ENCODE measurements around the gene DYNC2LI1. TPM values are rescaled to one million over a fixed set of nuclear protein-coding genes. Genes with fewer than 3 reads are reported as not detected.
A peak's percentile ranks its signal among the peaks of the same experiment; 100 is the strongest.

DYNC2LI1 gene
- polyA plus RNA-seq, 1 donor from 2014 or later, result 5.6 TPM

DNA sequence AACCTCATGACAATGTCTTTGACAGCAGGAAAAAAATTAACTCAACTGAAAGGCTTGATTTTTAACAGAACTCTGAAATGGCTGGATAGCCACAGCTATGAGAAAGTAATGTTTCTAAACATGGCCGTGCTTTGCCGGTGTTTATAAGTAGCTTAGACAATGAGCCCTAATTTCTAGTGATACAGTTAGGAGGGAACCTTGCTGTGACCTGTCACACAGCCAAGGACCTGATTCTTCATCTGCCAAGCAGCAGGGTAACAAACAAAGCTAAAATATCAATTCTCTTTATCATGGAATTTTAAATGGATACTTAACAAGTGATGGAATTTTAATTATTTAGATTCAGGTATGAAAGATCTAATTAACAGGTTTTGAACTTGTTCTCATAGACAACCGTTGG is 24.3 kb upstream of the DYNC2LI1 start:
- Mint-ChIP-seq H3K27ac (no peak overlapping the region), H3K4me1 (no peaks in the 10 kb centered on the region), H3K9me3 (no peaks in the 10 kb centered on the region), H3K36me3 (no peaks in the 10 kb centered on the region), H3K27me3 (no peaks in the 10 kb centered on the region), H3K4me3 (no peak overlapping the region)

DNA sequence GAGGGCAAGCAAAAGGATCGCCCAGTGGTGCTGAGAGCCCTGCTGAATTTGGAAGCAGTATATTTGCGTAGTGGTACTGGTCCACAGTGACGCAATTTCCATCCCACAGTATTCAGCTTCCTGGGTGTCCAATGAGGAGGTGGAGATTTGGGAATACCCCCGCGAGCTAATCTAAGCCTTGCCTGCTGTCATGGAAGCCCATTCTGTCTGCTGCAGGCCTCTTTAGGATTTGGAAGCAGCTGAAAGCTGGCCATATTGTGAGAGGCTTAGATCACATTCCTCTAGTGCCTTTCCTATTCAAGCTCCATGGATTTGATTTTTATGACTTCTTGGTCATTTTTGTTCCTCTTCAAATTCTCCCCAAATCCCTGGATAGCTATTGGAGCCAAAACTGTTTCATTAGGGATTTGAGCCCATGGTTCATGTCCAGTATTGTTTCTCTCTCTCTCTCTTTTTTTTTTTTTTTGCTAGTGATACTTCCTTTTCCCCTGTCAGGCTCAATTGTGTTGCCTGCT is 22.3 kb upstream of the DYNC2LI1 start:
- no peaks in the 10 kb centered on the region for H3K36me3 Mint-ChIP-seq
- H3K9me3 Mint-ChIP-seq, result no peaks in the 10 kb centered on the region
- H3K27ac Mint-ChIP-seq, result no peak overlapping the region
- H3K4me3 Mint-ChIP-seq, result no peak overlapping the region
- no peaks in the 10 kb centered on the region for H3K27me3 Mint-ChIP-seq
- H3K4me1 Mint-ChIP-seq, result no peaks in the 10 kb centered on the region

DNA sequence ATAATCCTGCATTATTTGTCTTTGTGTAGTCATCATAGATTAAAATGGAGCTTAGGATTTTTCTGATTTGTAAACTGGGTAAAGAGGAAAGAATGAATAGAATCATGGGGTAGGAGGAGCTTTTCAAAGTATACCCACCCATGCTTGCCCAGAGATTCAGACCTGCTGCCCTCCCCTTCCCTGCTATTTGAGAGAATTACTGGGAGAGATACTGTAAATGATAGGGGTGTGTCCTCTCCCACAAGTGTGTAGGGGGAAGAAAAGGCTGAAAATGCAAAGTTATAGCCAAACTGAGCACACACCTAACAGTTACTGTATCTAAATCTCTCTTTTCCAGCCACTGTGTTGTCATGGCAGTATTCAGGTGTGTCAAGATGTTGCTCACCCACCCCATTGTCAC is 21.5 kb upstream of the DYNC2LI1 start:
- no peaks in the 10 kb centered on the region for H3K4me1 Mint-ChIP-seq
- H3K36me3 Mint-ChIP-seq, result no peaks in the 10 kb centered on the region
- no peaks in the 10 kb centered on the region for H3K27me3 Mint-ChIP-seq
- H3K27ac Mint-ChIP-seq, result no peak overlapping the region
- no peak overlapping the region for H3K4me3 Mint-ChIP-seq
- H3K9me3 Mint-ChIP-seq, result no peaks in the 10 kb centered on the region

GRCh38 chr2:43754180-43754579 is 19.7 kb upstream of the DYNC2LI1 start:
- Mint-ChIP-seq H3K4me1 (no peaks in the 10 kb centered on the region), H3K4me3 (no peak overlapping the region), H3K36me3 (no peaks in the 10 kb centered on the region), H3K27me3 (no peaks in the 10 kb centered on the region), H3K9me3 (no peaks in the 10 kb centered on the region), H3K27ac (no peak overlapping the region)

- Mint-ChIP-seq H3K9me3 (no peaks in the 10 kb centered on the region), H3K36me3 (no peaks in the 10 kb centered on the region), H3K4me3 (no peak overlapping the region), H3K4me1 (no peaks in the 10 kb centered on the region), H3K27ac (no peak overlapping the region), H3K27me3 (no peaks in the 10 kb centered on the region)
Measured at GRCh38 chr2:43758739-43759138, 15.1 kb upstream of the DYNC2LI1 start.

DNA sequence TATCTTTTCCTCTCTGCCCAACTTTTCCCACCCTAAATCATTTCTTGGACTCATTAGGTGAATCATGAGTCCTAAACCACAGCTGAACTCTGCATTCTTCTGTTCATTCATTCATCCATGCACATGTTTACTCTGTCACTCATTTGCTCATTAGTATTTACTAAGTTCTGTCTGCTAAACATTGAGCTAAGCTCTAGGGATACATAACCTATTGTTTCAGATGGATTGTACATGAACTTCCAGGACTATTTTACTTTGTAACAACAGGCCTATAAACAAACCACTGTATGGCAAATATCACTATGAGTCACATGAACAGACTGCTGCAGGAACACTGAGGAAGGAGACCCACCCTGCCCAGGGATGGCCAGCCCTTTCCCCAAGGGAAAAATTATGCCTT is 14.6 kb upstream of the DYNC2LI1 start:
- H3K27ac Mint-ChIP-seq, result no peak overlapping the region
- no peaks in the 10 kb centered on the region for H3K4me1 Mint-ChIP-seq
- no peaks in the 10 kb centered on the region for H3K9me3 Mint-ChIP-seq
- no peaks in the 10 kb centered on the region for H3K27me3 Mint-ChIP-seq
- no peak overlapping the region for H3K4me3 Mint-ChIP-seq
- H3K36me3 Mint-ChIP-seq, result no peaks in the 10 kb centered on the region

DNA sequence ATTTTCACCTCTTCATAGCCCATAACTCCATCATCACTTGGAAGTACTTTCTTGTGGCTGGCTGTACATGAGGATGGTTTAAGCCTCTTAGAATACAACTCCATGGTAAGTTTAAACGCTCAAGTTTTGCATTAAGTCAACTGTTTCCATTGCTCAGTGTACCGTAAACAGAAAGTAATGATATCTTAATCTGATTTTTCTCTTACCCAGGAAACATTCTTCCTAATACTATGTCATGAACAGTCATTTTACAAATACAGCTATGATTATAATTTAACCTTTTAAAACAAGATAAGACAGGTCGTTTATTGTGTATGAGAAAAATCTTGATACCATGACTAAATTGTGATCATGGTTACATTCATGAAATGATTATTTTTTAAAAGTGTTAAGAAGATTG is 11.6 kb upstream of the DYNC2LI1 start:
- no peaks in the 10 kb centered on the region for H3K9me3 Mint-ChIP-seq
- H3K4me3 Mint-ChIP-seq, result no peak overlapping the region
- no peaks in the 10 kb centered on the region for H3K36me3 Mint-ChIP-seq
- H3K4me1 Mint-ChIP-seq, result no peaks in the 10 kb centered on the region
- no peak overlapping the region for H3K27ac Mint-ChIP-seq
- H3K27me3 Mint-ChIP-seq, result no peaks in the 10 kb centered on the region

DNA sequence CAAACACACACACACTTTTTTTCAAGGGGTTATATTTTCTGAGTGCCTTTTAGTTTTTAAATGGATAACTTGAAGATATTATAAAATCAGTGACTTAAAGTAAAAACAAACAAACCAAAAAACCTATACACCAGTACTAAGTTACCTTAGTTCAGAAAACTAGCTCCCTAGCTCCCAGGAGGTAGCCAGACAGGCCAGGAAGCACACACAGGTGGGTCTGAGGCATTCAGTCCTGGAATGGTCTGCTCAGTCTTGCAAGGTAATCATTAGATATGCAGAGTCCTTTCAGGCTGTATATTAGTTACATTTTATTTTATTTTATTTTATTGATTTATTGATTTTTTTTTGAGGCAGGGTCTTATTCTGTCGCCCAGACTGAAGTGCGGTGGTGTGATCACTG is 10.7 kb upstream of the DYNC2LI1 start:
- H3K9me3 Mint-ChIP-seq, result no peaks in the 10 kb centered on the region

DNA sequence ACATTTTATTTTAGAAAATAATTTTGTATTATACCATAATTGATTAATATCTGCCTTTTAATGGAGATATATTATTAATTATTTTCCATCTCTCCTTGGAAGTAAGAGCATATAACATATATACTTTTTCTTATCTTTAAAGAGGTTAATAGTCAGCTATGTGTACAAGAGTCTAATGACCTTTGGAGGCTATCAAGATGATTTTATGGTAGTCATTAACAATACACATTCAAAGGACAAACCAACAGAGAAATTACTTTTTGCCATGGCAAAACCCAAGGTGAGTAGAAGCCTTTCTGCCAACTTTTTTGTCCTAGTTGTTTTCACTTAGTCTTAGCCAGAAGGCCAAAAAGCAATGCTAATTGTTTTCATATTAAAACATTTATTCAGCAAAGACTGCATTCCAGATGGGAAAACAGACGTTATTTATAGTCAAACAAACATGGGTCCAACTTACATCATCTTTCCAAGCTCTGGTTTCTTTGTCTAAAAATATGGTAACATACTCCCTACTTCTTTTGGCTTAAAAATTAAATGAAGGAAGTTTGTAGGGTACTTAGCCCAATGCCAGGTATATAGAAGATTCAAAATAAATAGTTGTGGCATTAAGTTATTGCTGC is 9.6 kb upstream of the DYNC2LI1 start:
- no peaks in the 10 kb centered on the region for H3K4me1 Mint-ChIP-seq
- H3K36me3 Mint-ChIP-seq, result no peaks in the 10 kb centered on the region
- no peaks in the 10 kb centered on the region for H3K9me3 Mint-ChIP-seq
- no peak overlapping the region for H3K4me3 Mint-ChIP-seq
- H3K27ac Mint-ChIP-seq, result no peak overlapping the region
- no peaks in the 10 kb centered on the region for H3K27me3 Mint-ChIP-seq

More for the DNA sequence above, 10.7 kb upstream of the DYNC2LI1 start:
- Mint-ChIP-seq H3K4me3 (no peak overlapping the region), H3K36me3 (no peaks in the 10 kb centered on the region), H3K27me3 (no peaks in the 10 kb centered on the region), H3K27ac (no peak overlapping the region), H3K4me1 (no peaks in the 10 kb centered on the region)

DNA sequence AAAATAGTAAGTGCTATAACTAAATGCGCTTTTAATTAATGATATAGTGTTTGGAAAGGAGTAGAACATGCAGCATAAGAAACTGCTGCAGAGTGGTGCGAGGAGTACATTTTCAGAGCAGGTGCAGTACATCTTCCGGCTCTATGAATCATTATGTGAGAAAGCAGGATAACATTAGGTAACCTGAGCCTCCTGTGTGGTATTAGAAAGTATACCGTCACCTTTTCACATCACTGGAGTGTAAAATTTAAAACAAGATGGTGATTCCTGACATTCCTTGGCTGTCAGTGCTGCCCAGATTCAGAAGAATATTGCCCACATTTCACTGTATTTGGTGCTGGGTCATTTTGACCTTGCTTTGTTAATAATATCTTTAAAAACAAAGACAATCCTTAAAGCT is 7.8 kb upstream of the DYNC2LI1 start:
- Mint-ChIP-seq H3K4me3 (no peak overlapping the region), H3K27me3 (no peaks in the 10 kb centered on the region), H3K36me3 (peaks cover 2% of the 10 kb centered on the region), H3K9me3 (no peaks in the 10 kb centered on the region), H3K4me1 (no peaks in the 10 kb centered on the region), H3K27ac (no peak overlapping the region)

GRCh38 chr2:43774617-43775016 is 778 bp downstream of the DYNC2LI1 start:
- Mint-ChIP-seq H3K27me3 (no peaks in the 10 kb centered on the region), H3K36me3 (peaks cover 7% of the 10 kb centered on the region), H3K9me3 (no peaks in the 10 kb centered on the region), H3K4me3 (peak overlapping the region; percentile 97 to 100 (median 98)), H3K27ac (peak overlapping the region in 1 of 3 donors; percentile 43), H3K4me1 (peaks cover 11 to 12% (median 11%) of the 10 kb centered on the region in 3 donors)

- peaks cover 9% of the 10 kb centered on the region for H3K36me3 Mint-ChIP-seq
- H3K27me3 Mint-ChIP-seq, result no peaks in the 10 kb centered on the region
- no peak overlapping the region for H3K27ac Mint-ChIP-seq
- H3K4me3 Mint-ChIP-seq, result peak overlapping the region in 1 of 4 donors; percentile 60
- no peaks in the 10 kb centered on the region for H3K9me3 Mint-ChIP-seq
- H3K4me1 Mint-ChIP-seq, result peaks cover 11 to 12% (median 11%) of the 10 kb centered on the region in 3 donors
Measured at GRCh38 chr2:43776324-43776723, 2.5 kb downstream of the DYNC2LI1 start.

DNA sequence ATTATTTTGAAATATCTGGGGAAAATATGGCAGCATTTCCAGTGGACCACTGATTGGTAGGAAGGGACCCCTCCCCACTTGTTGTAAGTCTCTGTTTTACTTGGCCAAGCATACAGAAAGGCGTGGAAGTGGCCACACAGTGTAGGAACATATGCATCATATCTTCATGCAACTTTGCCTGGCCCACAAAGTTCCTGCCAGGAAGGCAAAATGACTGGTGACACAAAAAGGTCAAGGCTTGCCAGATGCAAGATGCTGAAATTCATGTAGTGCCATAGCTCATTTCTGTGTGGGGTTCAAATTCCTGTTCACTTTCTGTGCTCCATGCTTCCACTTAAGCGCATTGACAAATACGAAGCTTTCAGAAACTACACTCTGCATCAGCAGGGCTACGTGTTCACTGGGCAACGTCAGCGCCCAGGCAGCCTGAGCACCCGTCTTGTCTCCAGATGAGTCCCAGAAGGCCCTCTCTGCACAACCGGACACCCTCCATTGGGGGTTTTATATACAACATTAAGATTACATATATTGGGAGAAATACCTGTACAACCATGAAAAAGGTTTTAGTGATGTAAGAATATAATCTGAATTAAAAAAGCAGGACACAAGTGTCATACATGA is 3.6 kb downstream of the DYNC2LI1 start:
- H3K36me3 Mint-ChIP-seq, result peaks cover 6% of the 10 kb centered on the region
- H3K9me3 Mint-ChIP-seq, result no peaks in the 10 kb centered on the region
- no peaks in the 10 kb centered on the region for H3K27me3 Mint-ChIP-seq
- peaks cover 11 to 12% (median 11%) of the 10 kb centered on the region in 3 donors for H3K4me1 Mint-ChIP-seq
- peak overlapping the region in 1 of 3 donors; percentile 16 for H3K27ac Mint-ChIP-seq
- H3K4me3 Mint-ChIP-seq, result no peak overlapping the region

DNA sequence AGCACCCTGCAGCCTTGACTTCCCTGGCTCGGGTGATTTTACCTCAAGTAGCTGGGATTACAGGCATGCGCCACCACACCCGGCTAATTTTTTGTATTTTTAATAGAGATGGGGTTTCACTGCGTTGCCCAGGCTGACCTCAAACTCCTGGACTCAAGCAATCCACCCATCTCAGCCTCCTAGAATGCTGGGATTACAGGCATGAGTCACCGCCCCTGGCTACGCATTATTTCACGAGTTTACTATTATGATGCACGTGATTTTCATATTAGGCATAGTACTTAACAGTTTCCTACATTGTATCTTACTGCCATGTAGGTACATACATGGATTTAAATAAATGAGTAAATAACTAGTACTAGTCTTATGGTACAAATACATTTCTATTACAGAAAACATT is 4.4 kb downstream of the DYNC2LI1 start:
- Mint-ChIP-seq H3K9me3 (no peaks in the 10 kb centered on the region), H3K4me1 (peaks cover 10 to 12% (median 11%) of the 10 kb centered on the region in 3 donors), H3K27me3 (no peaks in the 10 kb centered on the region), H3K4me3 (no peak overlapping the region), H3K36me3 (peaks cover 6% of the 10 kb centered on the region), H3K27ac (no peak overlapping the region)

DNA sequence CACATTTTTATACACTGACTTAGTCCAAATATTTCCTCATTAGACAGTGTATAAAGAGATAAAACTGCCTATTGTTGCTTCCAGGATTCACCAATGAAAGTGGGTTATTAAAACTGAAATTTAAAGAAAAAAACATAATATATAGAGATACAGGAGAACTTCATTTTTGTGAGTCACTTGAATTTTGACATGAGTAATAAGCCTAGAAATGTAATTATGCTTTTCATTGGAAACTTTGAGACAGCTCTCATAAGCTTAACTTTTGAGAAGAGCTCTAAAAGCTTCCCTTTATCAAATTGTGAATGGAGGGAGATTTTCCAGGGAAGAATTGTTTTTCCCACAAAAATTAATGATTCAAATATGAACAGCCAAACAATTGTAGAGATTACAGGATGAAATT is 14.1 kb downstream of the DYNC2LI1 start:
- H3K27me3 Mint-ChIP-seq, result no peaks in the 10 kb centered on the region
- H3K27ac Mint-ChIP-seq, result no peak overlapping the region
- no peaks in the 10 kb centered on the region for H3K9me3 Mint-ChIP-seq
- no peak overlapping the region for H3K4me3 Mint-ChIP-seq
- H3K36me3 Mint-ChIP-seq, result peaks cover 8% of the 10 kb centered on the region
- no peaks in the 10 kb centered on the region for H3K4me1 Mint-ChIP-seq

DNA sequence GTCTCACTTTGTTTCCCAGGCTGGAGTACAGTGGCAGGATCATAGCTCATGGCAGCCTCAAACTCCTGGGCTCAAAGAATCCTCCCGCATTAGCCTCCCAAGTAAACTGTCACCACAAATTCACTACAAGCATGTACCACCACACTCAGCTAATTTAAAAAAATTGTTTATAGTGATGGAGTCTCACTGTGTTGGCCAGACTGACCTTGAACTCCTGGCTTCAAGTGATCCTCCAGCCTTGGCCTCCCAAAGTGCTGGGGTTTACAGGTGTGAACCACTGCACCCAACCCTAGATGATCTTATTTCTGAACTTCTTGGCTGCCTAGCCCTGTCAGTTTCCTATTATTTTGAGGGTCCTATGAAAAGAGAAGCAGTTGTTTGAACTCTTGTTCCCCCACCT is 14.8 kb downstream of the DYNC2LI1 start:
- Mint-ChIP-seq H3K4me1 (no peaks in the 10 kb centered on the region), H3K27me3 (no peaks in the 10 kb centered on the region), H3K27ac (no peak overlapping the region), H3K4me3 (no peak overlapping the region), H3K9me3 (no peaks in the 10 kb centered on the region), H3K36me3 (peaks cover 8% of the 10 kb centered on the region)

Data from IgD-negative memory B cell (primary cell).